HK-2 (cell line): Measurements from ENCODE around the gene PEG3.
"Not testable (repeated sequence)": the region's sequence is repeated elsewhere in the genome, so short reads cannot be mapped to it uniquely, and the experiment has no call there.

Source experiments
- DNase-seq: peaks from one replicate; pipeline ENCODE4 v3.0.0-alpha.2; 2018; ENCODE audit not compliant: unreplicated experiment

The PEG3 gene

GRCh38 chr19:56840451-56841192, at the start of gene PEG3, which contains the start of gene ZIM2:
PEG3 (minus strand) TSS chr19:56840726; CDS start chr19:56824655, 16,071 bp downstream.
ZIM2 (minus strand) TSS chr19:56840726; CDS start chr19:56824277, 16,449 bp downstream.
- DNase-seq = no peak

- DNase-seq = no peak
Measured at GRCh38 chr19:56885173-56885985, 44.9 kb upstream of the PEG3 start.

GRCh38 chr19:56884441-56884840, 43.9 kb upstream of the PEG3 start:
- DNase-seq = no peak

GRCh38 chr19:56880592-56881190, 40.2 kb upstream of the PEG3 start:
- no peak for DNase-seq

GRCh38 chr19:56877069-56877715, 36.7 kb upstream of the PEG3 start:
- no peak for DNase-seq

GRCh38 chr19:56875717-56876116, 35.2 kb upstream of the PEG3 start:
- no peak for DNase-seq

- no peak for DNase-seq
Measured at GRCh38 chr19:56874530-56874929, 34.0 kb upstream of the PEG3 start.

GRCh38 chr19:56873493-56873892, 33.0 kb upstream of the PEG3 start:
- DNase-seq = no peak

GRCh38 chr19:56869886-56870285, 29.4 kb upstream of the PEG3 start:
- DNase-seq = no peak

GRCh38 chr19:56868446-56868845, 27.9 kb upstream of the PEG3 start:
- no peak for DNase-seq

- DNase-seq = no peak
Measured at GRCh38 chr19:56866538-56866937, 26.0 kb upstream of the PEG3 start.

- DNase-seq = no peak
Measured at GRCh38 chr19:56864443-56865125, 24.1 kb upstream of the PEG3 start.

- no peak for DNase-seq
Measured at GRCh38 chr19:56862741-56863140, 22.2 kb upstream of the PEG3 start.

GRCh38 chr19:56860409-56860808, 19.9 kb upstream of the PEG3 start:
- not testable (repeated sequence) for DNase-seq

- DNase-seq = no peak
Measured at GRCh38 chr19:56858026-56858425, 17.5 kb upstream of the PEG3 start.

- DNase-seq = no peak
Measured at GRCh38 chr19:56856822-56857221, 16.3 kb upstream of the PEG3 start.

- not testable (repeated sequence) for DNase-seq
Measured at GRCh38 chr19:56852361-56852760, 11.8 kb upstream of the PEG3 start.

GRCh38 chr19:56848166-56848565, 7.6 kb upstream of the PEG3 start:
- no peak for DNase-seq

GRCh38 chr19:56842412-56842811, 1.9 kb upstream of the PEG3 start:
- no peak for DNase-seq

- DNase-seq = no peak
Measured at GRCh38 chr19:56841193-56841543, 642 bp upstream of the PEG3 start.

- DNase-seq = peak; percentile 94
Measured at GRCh38 chr19:56839652-56840450, 675 bp downstream of the PEG3 start.
